ENCODE measurements around the gene XPO1.

XPO1 gene

DNA sequence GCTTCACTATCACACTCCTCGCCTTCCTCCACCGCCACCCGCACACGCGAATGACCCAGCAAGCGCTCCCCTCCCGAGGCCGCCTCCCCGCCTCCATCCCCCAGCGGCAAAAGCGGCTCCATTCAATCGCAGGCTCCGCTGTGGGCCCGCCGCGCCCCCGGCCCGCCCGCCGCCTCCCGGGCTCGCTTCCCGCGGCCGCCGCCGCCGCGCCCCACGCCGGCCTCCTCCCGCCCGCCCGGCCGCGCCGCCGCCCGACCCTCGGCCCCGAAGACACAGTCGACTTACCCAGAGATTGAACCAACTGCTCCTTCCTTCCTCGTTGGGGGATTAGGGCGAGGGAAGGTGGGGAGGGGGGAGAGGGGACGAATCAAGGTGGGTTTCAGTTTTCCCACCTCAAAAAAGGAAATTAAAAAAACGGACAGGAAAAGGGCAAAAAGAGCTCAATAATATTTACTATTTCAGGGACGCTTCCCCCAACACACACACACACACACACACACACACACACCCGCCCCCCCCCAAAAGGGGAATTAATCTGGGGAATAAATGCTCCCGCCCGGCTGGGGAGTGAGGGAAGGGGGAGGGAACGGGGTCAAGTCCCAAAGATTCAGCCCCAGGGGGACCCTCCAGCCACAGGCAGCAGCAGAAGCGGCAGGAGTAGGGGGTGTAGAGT, 743 bp downstream of the XPO1 start:
- no peak for TF ChIP-seq MYC (IDR thresholded peaks at IDR 0.05; ENCODE audit: low read depth, low read length)
- TF ChIP-seq, protein P1, sequence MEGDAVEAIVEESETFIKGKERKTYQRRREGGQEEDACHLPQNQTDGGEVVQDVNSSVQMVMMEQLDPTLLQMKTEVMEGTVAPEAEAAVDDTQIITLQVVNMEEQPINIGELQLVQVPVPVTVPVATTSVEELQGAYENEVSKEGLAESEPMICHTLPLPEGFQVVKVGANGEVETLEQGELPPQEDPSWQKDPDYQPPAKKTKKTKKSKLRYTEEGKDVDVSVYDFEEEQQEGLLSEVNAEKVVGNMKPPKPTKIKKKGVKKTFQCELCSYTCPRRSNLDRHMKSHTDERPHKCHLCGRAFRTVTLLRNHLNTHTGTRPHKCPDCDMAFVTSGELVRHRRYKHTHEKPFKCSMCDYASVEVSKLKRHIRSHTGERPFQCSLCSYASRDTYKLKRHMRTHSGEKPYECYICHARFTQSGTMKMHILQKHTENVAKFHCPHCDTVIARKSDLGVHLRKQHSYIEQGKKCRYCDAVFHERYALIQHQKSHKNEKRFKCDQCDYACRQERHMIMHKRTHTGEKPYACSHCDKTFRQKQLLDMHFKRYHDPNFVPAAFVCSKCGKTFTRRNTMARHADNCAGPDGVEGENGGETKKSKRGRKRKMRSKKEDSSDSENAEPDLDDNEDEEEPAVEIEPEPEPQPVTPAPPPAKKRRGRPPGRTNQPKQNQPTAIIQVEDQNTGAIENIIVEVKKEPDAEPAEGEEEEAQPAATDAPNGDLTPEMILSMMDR (IDR thresholded peaks at IDR 0.05; ENCODE audit: low read depth, low read length) = no peak
- no peak for TF ChIP-seq POLR2A (IDR thresholded peaks at IDR 0.05; ENCODE audit: extremely low read depth, insufficient read length)
- TF ChIP-seq, protein P2, sequence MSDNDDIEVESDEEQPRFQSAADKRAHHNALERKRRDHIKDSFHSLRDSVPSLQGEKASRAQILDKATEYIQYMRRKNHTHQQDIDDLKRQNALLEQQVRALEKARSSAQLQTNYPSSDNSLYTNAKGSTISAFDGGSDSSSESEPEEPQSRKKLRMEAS (IDR thresholded peaks at IDR 0.05; ENCODE audit: low read depth, low read length) = no peak
- H3K4me3 ChIP-seq (ENCODE audit: low read depth, low read length) = peak overlapping the region; percentile 91
- DNase-seq (ENCODE audit: low read depth) = no peak

DNA sequence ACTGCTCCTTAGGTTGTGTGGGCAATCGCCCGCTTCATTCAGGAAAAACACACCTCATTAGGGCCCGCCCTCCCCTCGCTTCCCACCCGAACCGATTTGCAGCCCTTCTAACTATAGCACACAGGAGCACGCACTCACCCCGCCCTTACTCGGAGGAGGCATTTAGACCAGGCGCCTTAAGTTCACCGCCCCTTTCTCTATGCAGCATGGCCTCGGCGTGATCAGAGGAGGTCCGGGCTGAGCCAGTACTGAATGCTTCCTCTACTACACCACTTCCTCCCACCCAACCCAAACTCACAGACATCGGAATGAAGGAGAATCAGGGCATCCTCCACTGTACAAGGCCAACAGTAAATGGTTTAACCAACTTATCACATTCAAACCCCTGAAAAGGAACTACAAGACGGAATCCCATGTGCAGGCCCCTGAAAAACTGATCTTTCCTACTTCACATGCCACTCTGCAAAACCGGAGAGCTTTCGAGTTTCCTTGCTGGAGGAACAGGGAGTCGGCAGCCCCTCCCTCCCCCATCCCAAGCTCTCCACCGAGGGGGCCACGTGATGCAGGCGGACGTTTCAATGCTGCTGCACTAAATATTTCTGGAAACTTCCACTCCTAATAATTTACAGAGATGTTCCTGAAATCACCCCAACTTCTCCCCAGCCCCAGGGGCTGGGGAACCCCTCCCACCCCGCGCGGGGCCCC, 1.4 kb downstream of the XPO1 start:
- DNase-seq (ENCODE audit: low read depth) = peak; percentile 99
- TF ChIP-seq, protein P1 (IDR thresholded peaks at IDR 0.05; ENCODE audit: low read depth, low read length) = no peak
- TF ChIP-seq, protein P2 (IDR thresholded peaks at IDR 0.05; ENCODE audit: low read depth, low read length) = peak; percentile 93
- TF ChIP-seq POLR2A (IDR thresholded peaks at IDR 0.05; ENCODE audit: extremely low read depth, insufficient read length) (peak; percentile 85), MYC (IDR thresholded peaks at IDR 0.05; ENCODE audit: low read depth, low read length) (peak; percentile 96)

DNA sequence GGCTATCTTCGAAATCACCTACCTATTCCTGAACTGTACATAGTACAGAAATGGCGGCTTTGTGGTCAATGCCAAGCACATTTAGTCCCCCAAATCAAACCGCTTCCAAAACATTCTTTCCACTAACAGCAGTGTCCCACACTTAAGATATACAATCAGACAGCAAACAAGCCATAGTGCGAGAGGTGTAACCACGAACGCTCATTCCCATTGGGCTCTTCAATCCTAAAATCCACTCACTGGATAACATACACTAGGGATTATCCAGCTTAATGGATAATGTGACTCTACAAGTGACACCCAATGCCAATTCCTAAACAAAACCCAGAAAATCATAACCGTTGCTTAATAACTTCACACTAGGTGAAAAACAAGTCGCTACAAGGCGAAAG, 2.0 kb downstream of the XPO1 start:
- H3K4me3 ChIP-seq (ENCODE audit: low read depth, low read length) = peak overlapping the region; percentile 91
- peak; percentile 48 for DNase-seq (ENCODE audit: low read depth)
- TF ChIP-seq, protein P1 (IDR thresholded peaks at IDR 0.05; ENCODE audit: low read depth, low read length) = no peak
- TF ChIP-seq MYC (IDR thresholded peaks at IDR 0.05; ENCODE audit: low read depth, low read length) (no peak), POLR2A (IDR thresholded peaks at IDR 0.05; ENCODE audit: extremely low read depth, insufficient read length) (no peak)
- TF ChIP-seq, protein P2 (IDR thresholded peaks at IDR 0.05; ENCODE audit: low read depth, low read length) = no peak

More for the DNA sequence above, 1.4 kb downstream of the XPO1 start:
- H3K4me3 ChIP-seq (ENCODE audit: low read depth, low read length) = peak overlapping the region; percentile 91

DNA sequence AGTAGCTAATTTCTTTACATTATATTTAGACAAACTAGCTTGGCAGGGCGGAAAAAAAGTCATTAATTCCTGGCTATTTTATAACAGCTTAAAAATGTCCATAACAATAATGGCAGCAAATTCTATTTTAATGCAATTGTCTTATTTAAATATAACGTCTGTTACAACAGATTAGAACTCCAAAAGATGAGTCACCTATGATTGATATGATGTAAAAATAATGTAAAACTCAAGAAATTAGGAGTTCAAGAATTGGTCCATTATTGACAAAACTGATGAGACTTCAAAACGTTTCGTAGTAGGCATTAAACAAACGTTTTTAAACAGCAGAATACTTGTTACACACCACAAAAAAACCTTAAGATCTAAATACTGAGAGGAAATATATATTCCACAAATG, 2.7 kb downstream of the XPO1 start:
- peak overlapping the region; percentile 91 for H3K4me3 ChIP-seq (ENCODE audit: low read depth, low read length)
- TF ChIP-seq, protein P2 (IDR thresholded peaks at IDR 0.05; ENCODE audit: low read depth, low read length) = no peak

DNA sequence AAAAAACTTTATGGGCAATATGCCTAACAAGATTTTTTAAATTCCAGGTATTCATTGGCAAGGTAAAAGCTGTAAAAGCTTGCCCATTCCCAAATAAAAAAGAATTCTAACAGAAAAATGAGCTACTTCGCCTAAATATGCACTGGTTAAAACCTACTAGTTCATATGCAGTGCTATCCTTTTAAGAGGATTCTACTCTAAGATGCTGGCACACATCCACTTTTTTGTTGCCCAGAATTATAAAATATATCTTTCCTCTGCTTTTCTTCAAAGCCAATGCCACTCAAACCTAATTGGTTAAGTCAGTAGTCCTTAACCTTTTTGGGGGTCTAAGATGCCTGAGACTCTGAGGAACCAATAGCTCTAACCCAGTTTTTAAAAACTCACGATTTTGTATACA, 3.2 kb downstream of the XPO1 start:
- TF ChIP-seq POLR2A (IDR thresholded peaks at IDR 0.05; ENCODE audit: extremely low read depth, insufficient read length) = no peak
- TF ChIP-seq, protein P1 (IDR thresholded peaks at IDR 0.05; ENCODE audit: low read depth, low read length) = no peak
- no peak for TF ChIP-seq MYC (IDR thresholded peaks at IDR 0.05; ENCODE audit: low read depth, low read length)
- TF ChIP-seq, protein P2 (IDR thresholded peaks at IDR 0.05; ENCODE audit: low read depth, low read length) = no peak
- DNase-seq (ENCODE audit: low read depth) = no peak
- peak overlapping the region; percentile 91 for H3K4me3 ChIP-seq (ENCODE audit: low read depth, low read length)

More for the DNA sequence above, 2.7 kb downstream of the XPO1 start:
- no peak for DNase-seq (ENCODE audit: low read depth)

DNA sequence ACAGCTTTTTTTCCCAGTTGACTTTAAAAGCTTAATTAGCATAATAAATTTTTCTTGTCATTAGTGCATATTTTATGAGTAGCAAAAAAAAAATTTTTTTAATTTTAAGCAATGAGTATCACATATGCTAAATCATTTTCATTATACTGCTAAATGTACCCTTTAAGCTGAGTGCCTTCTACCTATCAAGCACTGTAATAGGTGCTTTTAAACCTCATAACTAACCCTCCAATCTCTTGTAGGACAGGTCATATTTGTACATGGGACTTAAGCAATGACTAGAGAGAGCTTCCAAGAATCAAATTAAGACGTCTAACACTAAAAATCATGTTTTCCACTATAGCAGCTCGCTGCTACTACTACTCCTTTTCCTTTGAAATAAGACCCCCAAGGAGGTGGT, 7.4 kb downstream of the XPO1 start:
- TF ChIP-seq MYC (IDR thresholded peaks at IDR 0.05; ENCODE audit: low read depth, low read length) = no peak
- no peak for DNase-seq (ENCODE audit: low read depth)
- peak overlapping the region; percentile 25 for H3K4me3 ChIP-seq (ENCODE audit: low read depth, low read length)
